Measurements from ENCODE around the gene MRC2.

- TF ChIP-seq, protein P1, sequence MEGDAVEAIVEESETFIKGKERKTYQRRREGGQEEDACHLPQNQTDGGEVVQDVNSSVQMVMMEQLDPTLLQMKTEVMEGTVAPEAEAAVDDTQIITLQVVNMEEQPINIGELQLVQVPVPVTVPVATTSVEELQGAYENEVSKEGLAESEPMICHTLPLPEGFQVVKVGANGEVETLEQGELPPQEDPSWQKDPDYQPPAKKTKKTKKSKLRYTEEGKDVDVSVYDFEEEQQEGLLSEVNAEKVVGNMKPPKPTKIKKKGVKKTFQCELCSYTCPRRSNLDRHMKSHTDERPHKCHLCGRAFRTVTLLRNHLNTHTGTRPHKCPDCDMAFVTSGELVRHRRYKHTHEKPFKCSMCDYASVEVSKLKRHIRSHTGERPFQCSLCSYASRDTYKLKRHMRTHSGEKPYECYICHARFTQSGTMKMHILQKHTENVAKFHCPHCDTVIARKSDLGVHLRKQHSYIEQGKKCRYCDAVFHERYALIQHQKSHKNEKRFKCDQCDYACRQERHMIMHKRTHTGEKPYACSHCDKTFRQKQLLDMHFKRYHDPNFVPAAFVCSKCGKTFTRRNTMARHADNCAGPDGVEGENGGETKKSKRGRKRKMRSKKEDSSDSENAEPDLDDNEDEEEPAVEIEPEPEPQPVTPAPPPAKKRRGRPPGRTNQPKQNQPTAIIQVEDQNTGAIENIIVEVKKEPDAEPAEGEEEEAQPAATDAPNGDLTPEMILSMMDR (IDR thresholded peaks at IDR 0.05; ENCODE audit: borderline replicate concordance, extremely low read depth, low read length, poor library complexity, severe bottlenecking) = no peak
- no peak for TF ChIP-seq EZH2 (IDR thresholded peaks at IDR 0.05; ENCODE audit: borderline replicate concordance, low read depth, low read length, severe bottlenecking)
Observed at GRCh38 chr17:62628831-62629555, 1.5 kb downstream of the MRC2 start.
